Measurements from ENCODE around the gene FRYL.
"Not testable (repeated sequence)": the region's sequence is repeated elsewhere in the genome, so short reads cannot be mapped to it uniquely, and the experiment has no call there.

The FRYL gene

DNA sequence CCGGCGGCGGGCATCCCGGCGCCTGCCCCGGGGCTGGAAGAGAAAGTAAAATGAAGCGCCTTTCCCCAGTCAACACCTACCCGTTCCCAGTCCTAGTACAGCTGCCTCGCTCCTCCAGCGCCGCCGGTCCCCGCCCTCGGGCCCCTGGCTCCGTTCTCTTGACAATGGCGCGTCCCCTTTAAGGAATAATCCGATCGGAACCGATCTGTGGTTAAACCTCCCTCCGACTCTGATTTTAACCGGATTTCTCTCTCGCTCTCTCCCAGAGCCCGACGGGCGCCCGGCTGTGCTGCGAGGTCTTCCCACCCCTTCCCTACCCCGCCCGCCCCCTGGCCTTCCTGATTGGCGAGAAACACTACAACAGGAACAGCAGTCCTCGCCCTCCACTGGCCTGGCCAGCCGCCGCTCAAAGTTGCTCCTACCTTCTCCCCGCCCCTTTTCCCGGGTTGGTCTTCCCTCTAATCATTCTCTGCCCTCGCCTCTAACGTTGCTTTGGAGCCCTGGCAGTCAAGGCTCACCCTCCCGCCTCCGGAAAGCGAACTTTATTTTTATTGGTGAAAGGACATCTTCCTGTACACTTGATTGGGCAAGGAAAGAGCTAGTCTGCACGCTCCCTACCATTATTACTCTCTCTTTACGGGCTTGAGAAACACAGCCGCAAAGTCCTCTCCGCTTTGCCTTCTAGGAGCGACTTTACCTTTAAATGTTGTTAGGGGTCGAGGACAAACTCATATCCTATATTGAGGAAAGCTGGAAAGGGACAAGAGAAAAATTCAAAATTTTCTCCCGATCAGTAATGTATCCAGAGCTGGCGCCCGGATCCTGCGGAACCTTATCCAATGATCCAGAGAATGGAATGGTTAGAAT is at the start of gene FRYL:
FRYL (minus strand) TSS at position 282 of the 867 bp plus-strand sequence. CDS start 145,869 bp downstream, outside the sequence.
- Histone ChIP-seq H3K27me3 (ENCODE audit: insufficient read depth, low read length) (no peaks in the 10 kb centered on the region), H3K36me3 (ENCODE audit: insufficient read depth, low read depth, low read length) (no peaks in the 10 kb centered on the region), H3K27ac (ENCODE audit: low read length) (peak within 1 kb of the TSS; percentile 31), H3K9me3 (ENCODE audit: insufficient read depth, low read depth, low read length) (no peaks in the 10 kb centered on the region), H3K4me3 (ENCODE audit: low read length) (peak within 1 kb of the TSS; percentile 95), H3K9ac (ENCODE audit: low read depth, low read length) (peak within 1 kb of the TSS; percentile 94), H3K4me1 (ENCODE audit: insufficient read depth, low read length) (peaks cover 20% of the 10 kb centered on the region; the same call in 1 of the 2 replicates)

DNA sequence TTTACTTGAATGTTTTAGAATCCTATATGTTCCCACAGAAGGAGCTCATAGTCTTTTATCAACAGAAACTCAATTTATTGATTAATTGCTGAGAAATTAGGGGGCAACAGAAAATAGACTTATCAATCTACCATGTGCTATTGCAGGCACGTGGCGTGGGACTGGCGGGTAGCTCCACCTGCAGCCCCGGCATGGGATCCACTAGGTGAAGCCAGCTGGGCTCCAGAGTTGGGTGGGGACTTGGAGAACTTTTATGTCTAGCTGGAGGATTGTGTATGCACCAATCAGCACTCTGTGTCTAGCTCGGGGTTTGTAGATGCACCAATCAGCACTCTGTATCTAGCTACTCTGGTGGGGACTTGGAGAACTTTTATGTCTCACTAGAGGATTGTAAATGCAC is 47.5 kb upstream of the FRYL start:
- no peak overlapping the region for H3K27ac ChIP-seq (ENCODE audit: low read length)
- H3K9ac ChIP-seq (ENCODE audit: low read depth, low read length), result no peak overlapping the region
- no peaks in the 10 kb centered on the region for H3K27me3 ChIP-seq (ENCODE audit: insufficient read depth, low read length)
- H3K4me1 ChIP-seq (ENCODE audit: insufficient read depth, low read length), result peaks cover 8% of the 10 kb centered on the region; the same call in 1 of the 2 replicates
- no peak overlapping the region for H3K4me3 ChIP-seq (ENCODE audit: low read length)
- no peaks in the 10 kb centered on the region for H3K9me3 ChIP-seq (ENCODE audit: insufficient read depth, low read depth, low read length)
- peaks cover 4% of the 10 kb centered on the region; the same call in 1 of the 2 replicates for H3K36me3 ChIP-seq (ENCODE audit: insufficient read depth, low read depth, low read length)

GRCh38 chr4:48821431-48821830 is 41.4 kb upstream of the FRYL start:
- H3K27me3 ChIP-seq (ENCODE audit: insufficient read depth, low read length); H3K4me3 ChIP-seq (ENCODE audit: low read length); H3K4me1 ChIP-seq (ENCODE audit: insufficient read depth, low read length); H3K36me3 ChIP-seq (ENCODE audit: insufficient read depth, low read depth, low read length); H3K9me3 ChIP-seq (ENCODE audit: insufficient read depth, low read depth, low read length); H3K27ac ChIP-seq (ENCODE audit: low read length); H3K9ac ChIP-seq (ENCODE audit: low read depth, low read length): not testable (repeated sequence)

DNA sequence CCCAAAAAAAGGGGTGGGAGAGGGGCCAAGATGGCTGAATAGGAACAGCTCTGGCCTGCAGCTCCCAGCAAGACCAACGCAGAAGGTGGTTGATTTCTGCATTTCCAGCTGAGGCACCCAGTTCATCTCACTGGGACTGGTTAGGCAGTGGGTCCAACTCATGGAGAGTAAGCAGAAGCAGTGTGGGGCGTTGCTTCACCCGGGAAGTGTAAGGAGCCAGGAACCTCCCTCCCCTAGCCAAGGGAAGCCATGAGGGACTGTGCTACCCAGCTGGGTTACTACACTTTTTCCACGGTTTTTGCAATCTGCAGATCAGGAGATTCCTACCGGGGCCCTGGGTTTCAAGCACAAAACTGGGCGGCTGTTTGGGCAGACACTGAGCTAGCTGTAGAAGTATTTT is 36.9 kb upstream of the FRYL start:
- Histone ChIP-seq H3K36me3 (ENCODE audit: insufficient read depth, low read depth, low read length) (no peaks in the 10 kb centered on the region), H3K9me3 (ENCODE audit: insufficient read depth, low read depth, low read length) (no peaks in the 10 kb centered on the region), H3K4me1 (ENCODE audit: insufficient read depth, low read length) (no peaks in the 10 kb centered on the region; the same call in 1 of the 2 replicates), H3K9ac (ENCODE audit: low read depth, low read length) (no peak overlapping the region), H3K27ac (ENCODE audit: low read length) (no peak overlapping the region), H3K27me3 (ENCODE audit: insufficient read depth, low read length) (no peaks in the 10 kb centered on the region), H3K4me3 (ENCODE audit: low read length) (no peak overlapping the region)

GRCh38 chr4:48816297-48816696 is 36.2 kb upstream of the FRYL start:
- H3K36me3 ChIP-seq (ENCODE audit: insufficient read depth, low read depth, low read length); H3K9me3 ChIP-seq (ENCODE audit: insufficient read depth, low read depth, low read length); H3K9ac ChIP-seq (ENCODE audit: low read depth, low read length); H3K4me1 ChIP-seq (ENCODE audit: insufficient read depth, low read length); H3K4me3 ChIP-seq (ENCODE audit: low read length); H3K27me3 ChIP-seq (ENCODE audit: insufficient read depth, low read length); H3K27ac ChIP-seq (ENCODE audit: low read length): not testable (repeated sequence)

- H3K4me3 ChIP-seq (ENCODE audit: low read length), result no peak overlapping the region
- H3K27me3 ChIP-seq (ENCODE audit: insufficient read depth, low read length), result no peaks in the 10 kb centered on the region
- H3K4me1 ChIP-seq (ENCODE audit: insufficient read depth, low read length), result no peaks in the 10 kb centered on the region; the same call in 1 of the 2 replicates
- no peak overlapping the region for H3K27ac ChIP-seq (ENCODE audit: low read length)
- no peaks in the 10 kb centered on the region for H3K9me3 ChIP-seq (ENCODE audit: insufficient read depth, low read depth, low read length)
- H3K9ac ChIP-seq (ENCODE audit: low read depth, low read length), result no peak overlapping the region
- no peaks in the 10 kb centered on the region for H3K36me3 ChIP-seq (ENCODE audit: insufficient read depth, low read depth, low read length)
Measured at GRCh38 chr4:48815483-48815882, 35.4 kb upstream of the FRYL start.

DNA sequence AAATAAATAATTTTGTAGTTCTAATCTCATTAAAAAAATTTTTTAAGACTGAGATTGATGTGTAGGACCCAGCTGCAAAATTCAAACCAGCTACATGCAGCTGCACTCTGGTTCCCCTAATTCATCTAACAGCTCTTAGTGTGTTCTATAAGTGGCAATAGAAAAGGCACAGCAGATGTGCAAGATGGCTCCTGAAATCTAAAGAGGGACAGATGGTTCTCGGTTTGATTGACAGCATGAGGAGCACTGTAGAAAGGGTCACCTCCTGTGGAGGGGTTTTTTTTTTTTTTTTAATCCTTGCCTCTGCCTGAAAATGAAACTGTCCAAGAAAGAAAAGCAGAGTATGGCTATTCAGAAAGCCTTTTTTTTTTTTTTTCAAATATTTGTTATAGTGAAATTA is 33.9 kb upstream of the FRYL start:
- Histone ChIP-seq H3K27ac (ENCODE audit: low read length) (no peak overlapping the region), H3K27me3 (ENCODE audit: insufficient read depth, low read length) (no peaks in the 10 kb centered on the region), H3K9me3 (ENCODE audit: insufficient read depth, low read depth, low read length) (no peaks in the 10 kb centered on the region), H3K4me1 (ENCODE audit: insufficient read depth, low read length) (no peaks in the 10 kb centered on the region; the same call in 1 of the 2 replicates), H3K9ac (ENCODE audit: low read depth, low read length) (no peak overlapping the region), H3K4me3 (ENCODE audit: low read length) (no peak overlapping the region), H3K36me3 (ENCODE audit: insufficient read depth, low read depth, low read length) (no peaks in the 10 kb centered on the region)

DNA sequence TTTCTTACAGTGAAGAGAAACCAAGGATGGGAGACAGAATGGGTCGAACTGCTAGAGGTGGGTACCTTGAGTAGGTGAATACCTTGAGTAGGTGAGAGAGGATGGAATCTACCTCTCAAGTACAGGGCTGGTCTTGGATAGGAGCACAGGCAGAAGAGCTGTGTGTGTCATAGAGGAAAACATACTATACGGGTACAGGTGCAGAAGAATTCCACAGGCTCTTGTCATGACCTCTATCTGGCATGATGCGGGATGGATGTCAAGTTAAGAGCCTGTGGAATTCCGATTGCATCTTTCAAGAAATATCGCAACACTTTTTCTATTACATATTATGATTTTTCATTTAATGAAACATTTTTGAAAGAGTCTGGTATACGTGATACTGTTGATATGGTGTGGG is 32.8 kb upstream of the FRYL start:
- Histone ChIP-seq H3K4me1 (ENCODE audit: insufficient read depth, low read length) (no peaks in the 10 kb centered on the region), H3K27ac (ENCODE audit: low read length) (no peak overlapping the region)

GRCh38 chr4:48804584-48805301 is 24.7 kb upstream of the FRYL start:
- H3K36me3 ChIP-seq (ENCODE audit: insufficient read depth, low read depth, low read length), result no peaks in the 10 kb centered on the region
- H3K9ac ChIP-seq (ENCODE audit: low read depth, low read length), result no peak overlapping the region
- no peaks in the 10 kb centered on the region for H3K4me1 ChIP-seq (ENCODE audit: insufficient read depth, low read length)
- no peak overlapping the region for H3K4me3 ChIP-seq (ENCODE audit: low read length)
- no peak overlapping the region for H3K27ac ChIP-seq (ENCODE audit: low read length)
- no peaks in the 10 kb centered on the region for H3K27me3 ChIP-seq (ENCODE audit: insufficient read depth, low read length)
- no peaks in the 10 kb centered on the region for H3K9me3 ChIP-seq (ENCODE audit: insufficient read depth, low read depth, low read length)

More for the DNA sequence above, 32.8 kb upstream of the FRYL start:
- H3K9me3 ChIP-seq (ENCODE audit: insufficient read depth, low read depth, low read length), result no peaks in the 10 kb centered on the region
- no peaks in the 10 kb centered on the region for H3K36me3 ChIP-seq (ENCODE audit: insufficient read depth, low read depth, low read length)
- H3K27me3 ChIP-seq (ENCODE audit: insufficient read depth, low read length), result no peaks in the 10 kb centered on the region
- H3K9ac ChIP-seq (ENCODE audit: low read depth, low read length), result no peak overlapping the region
- no peak overlapping the region for H3K4me3 ChIP-seq (ENCODE audit: low read length)

DNA sequence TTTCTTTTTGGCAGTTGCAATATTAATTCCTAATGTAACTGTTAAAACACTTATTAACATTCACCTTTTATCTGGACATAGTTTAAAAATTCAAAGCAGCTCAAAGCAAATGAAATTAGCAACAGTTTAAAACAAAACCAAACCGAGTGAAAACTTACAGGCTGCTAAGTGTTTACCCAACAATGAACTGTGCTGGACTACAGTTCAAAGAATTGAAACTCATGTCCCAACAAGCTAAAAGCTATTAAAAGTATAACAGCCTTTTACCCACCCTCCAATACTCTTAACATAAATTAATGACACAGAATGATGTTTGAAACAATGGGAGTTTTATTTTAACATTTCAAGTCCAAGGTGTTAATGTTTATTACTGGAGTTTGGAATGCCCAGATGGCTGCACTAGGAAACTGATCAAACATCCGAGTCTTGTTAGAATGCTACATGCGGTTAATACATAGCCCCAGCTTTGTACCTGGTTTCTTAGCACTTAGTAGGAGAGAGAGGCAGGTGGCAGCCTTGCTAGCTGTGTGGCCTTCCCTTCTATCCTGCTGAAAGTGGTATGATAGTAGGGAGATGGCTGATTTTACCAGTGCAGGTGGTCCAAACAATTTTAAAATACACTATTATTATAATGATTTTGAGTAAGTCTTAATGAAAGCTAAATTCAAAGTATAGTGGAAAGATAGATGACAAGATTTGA is 21.1 kb upstream of the FRYL start:
- no peaks in the 10 kb centered on the region for H3K27me3 ChIP-seq (ENCODE audit: insufficient read depth, low read length)
- no peak overlapping the region for H3K27ac ChIP-seq (ENCODE audit: low read length)
- no peak overlapping the region for H3K9ac ChIP-seq (ENCODE audit: low read depth, low read length)
- H3K9me3 ChIP-seq (ENCODE audit: insufficient read depth, low read depth, low read length), result no peaks in the 10 kb centered on the region
- no peak overlapping the region for H3K4me3 ChIP-seq (ENCODE audit: low read length)
- H3K36me3 ChIP-seq (ENCODE audit: insufficient read depth, low read depth, low read length), result no peaks in the 10 kb centered on the region
- peaks cover 5% of the 10 kb centered on the region; the same call in 1 of the 2 replicates for H3K4me1 ChIP-seq (ENCODE audit: insufficient read depth, low read length)

DNA sequence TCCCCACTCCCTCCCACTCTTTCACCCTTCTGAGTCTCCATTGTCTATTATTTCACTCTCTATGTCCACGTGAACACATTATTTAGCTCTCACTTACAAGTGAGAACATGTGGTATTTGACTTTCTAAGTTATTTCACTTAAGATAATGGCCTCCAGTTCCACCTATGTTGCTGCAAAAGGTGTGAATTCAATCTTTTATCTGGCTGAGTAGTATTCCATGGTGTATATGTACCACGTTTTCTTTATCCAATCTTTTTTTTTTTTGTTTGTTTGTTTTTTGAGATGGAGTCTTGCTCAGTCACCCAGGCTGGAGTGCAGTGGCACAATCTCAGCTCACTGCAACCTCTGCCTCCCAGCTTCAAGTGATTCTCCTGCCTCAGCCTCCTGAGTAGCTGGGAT is 20.1 kb upstream of the FRYL start:
- H3K9me3 ChIP-seq (ENCODE audit: insufficient read depth, low read depth, low read length); H3K36me3 ChIP-seq (ENCODE audit: insufficient read depth, low read depth, low read length); H3K27me3 ChIP-seq (ENCODE audit: insufficient read depth, low read length); H3K27ac ChIP-seq (ENCODE audit: low read length); H3K9ac ChIP-seq (ENCODE audit: low read depth, low read length); H3K4me3 ChIP-seq (ENCODE audit: low read length); H3K4me1 ChIP-seq (ENCODE audit: insufficient read depth, low read length): not testable (repeated sequence)

Measured in iPS-20b (cell line).